ENCODE measurements around the gene RAP1GAP. TPM values are rescaled to one million over a fixed set of nuclear protein-coding genes. Genes with fewer than 3 reads are reported as not detected.

Gene RAP1GAP
- total and polyA plus RNA-seq, 9 of the 15 experiments (the other 6 are each of a cell fraction or from before 2014, with no cell fraction given): 0.29 to 30.2 (median 19.2) TPM

DNA sequence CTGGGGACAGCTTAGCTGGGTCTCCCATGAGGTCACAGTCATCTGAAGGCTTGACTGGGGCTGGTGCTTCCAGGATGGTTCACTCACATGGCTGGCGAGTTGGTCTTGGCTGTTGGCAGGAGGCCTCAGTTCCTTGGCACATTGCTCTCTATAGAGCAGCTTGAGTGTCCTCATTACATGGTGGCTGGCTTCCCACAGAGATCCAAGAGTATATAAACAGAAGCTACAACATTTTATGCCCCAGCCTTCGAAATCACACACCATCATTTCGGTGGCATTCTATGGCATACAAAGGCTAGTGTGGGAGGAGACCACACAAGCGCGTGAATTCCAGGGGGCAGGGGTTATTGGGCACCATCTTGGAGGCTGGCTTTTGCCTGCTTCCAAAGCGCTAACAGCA is 96.9 kb downstream of the RAP1GAP start:
- Histone ChIP-seq H3K4me1 (replicated peaks in 1 of 2; ENCODE audit: control insufficient read depth in 2 of 2, insufficient read depth in 2 of 2, low read length in 2 of 2) (peaks cover 4 to 27% of the 10 kb centered on the region in 2 experiments; a peak in 4 of 5 replicates), H3K4me3 (no peak overlapping the region), H3K79me2 (ENCODE audit: control insufficient read depth, insufficient read depth, low read length) (no peaks in the 10 kb centered on the region), H3K9me3 (replicated peaks; ENCODE audit: control insufficient read depth, insufficient read depth, low read depth, low read length) (no peaks in the 10 kb centered on the region), H3K27ac (ENCODE audit: extremely low read depth, low read depth, low read length) (no peak overlapping the region), H3K4me2 (ENCODE audit: insufficient read depth, low read length) (no peak overlapping the region), H4K20me1 (replicated peaks; ENCODE audit: control insufficient read depth, insufficient read depth, low read length) (peaks cover 4% of the 10 kb centered on the region; the same call in 1 of the 2 replicates), H3K9ac (ENCODE audit: insufficient read depth in 1 of 2, low read depth in 2 of 2, low read length in 2 of 2) (no peak overlapping the region), H3K36me3 (ENCODE audit: control insufficient read depth, insufficient read depth, low read length) (no peaks in the 10 kb centered on the region), H2AFZ (ENCODE audit: low read depth, low read length) (no peak overlapping the region), H3K27me3 (ENCODE audit: control insufficient read depth in 2 of 2, insufficient read depth in 2 of 2, low read length in 2 of 2) (peaks cover 0 to 13% of the 10 kb centered on the region in 2 experiments; a peak in 1 of 5 replicates), H3K9me1 (ENCODE audit: control insufficient read depth, insufficient read depth, low read length) (no peaks in the 10 kb centered on the region)
- TF ChIP-seq FOXJ2 (tag; IDR thresholded peaks at IDR 0.05) (no peak), ZFX (CRISPR knock-in tag; IDR thresholded peaks at IDR 0.05) (0 out of 2 replicates have a peak, but pooled peaks have one; percentile 12)
- 21% methylated on average over 6 of the region's 6 CpGs for WGBS (ENCODE audit: insufficient coverage, low coverage, missing lambda C conversion rate)
- in situ Hi-C loops (cut with MboI): no loop called here
- CTCF ChIA-PET (ENCODE audit: low intra/inter-chr PET ratio): interaction anchor here (3.5 kb wide), 1 partner anchor 202 kb away, joined by 27 read pairs; no protein-coding TSS in a partner anchor
- no peak for FAIRE-seq
- intact Hi-C loops (cut with micrococcal nuclease): loop anchor here (10.0 kb wide), 1 partner anchor 197 kb away; no protein-coding TSS in a partner anchor
- DNase-seq (ENCODE audit: extremely low read depth in 1 of 4, low spot score in 3 of 4): no peak
- POLR2A ChIA-PET: no interaction called here
- no TSS peak for BruUV-seq (replicated peaks)
- no peak for ATAC-seq

DNA sequence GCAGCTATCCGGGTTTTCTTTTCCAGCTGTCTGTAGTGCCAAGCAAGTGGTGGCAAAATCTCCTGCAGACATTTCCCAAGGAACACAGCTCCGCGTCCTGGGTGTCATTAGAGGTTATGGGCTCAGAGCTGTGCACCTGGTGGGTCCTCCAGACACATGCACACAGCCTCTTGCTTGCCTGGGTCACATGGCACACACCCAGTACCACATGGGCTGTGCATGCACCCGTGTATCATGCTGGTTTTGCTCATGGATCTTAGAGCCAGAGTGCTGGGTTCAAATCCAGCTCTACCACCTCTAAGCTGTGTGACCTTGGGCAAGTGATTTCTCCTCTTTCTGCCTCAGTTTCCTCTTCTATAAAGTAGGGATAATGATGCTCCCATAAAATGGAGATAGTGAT is 98.3 kb downstream of the RAP1GAP start:
- no peaks in the 10 kb centered on the region for H3K36me3 ChIP-seq (ENCODE audit: control insufficient read depth, insufficient read depth, low read length)
- no peak for DNase-seq (ENCODE audit: extremely low read depth in 1 of 4, low spot score in 3 of 4)
- no peak overlapping the region for H2AFZ ChIP-seq (ENCODE audit: low read depth, low read length)
- no peak overlapping the region for H3K4me2 ChIP-seq (ENCODE audit: insufficient read depth, low read length)
- 40% methylated on average over 4 of the region's 4 CpGs for WGBS (ENCODE audit: insufficient coverage, low coverage, missing lambda C conversion rate)
- CTCF ChIA-PET (ENCODE audit: low intra/inter-chr PET ratio): no interaction called here
- H4K20me1 ChIP-seq (replicated peaks; ENCODE audit: control insufficient read depth, insufficient read depth, low read length): no peaks in the 10 kb centered on the region; the same call in 1 of the 2 replicates
- peaks cover 4 to 28% of the 10 kb centered on the region in 2 experiments; a peak in 4 of 5 replicates for H3K4me1 ChIP-seq (replicated peaks in 1 of 2; ENCODE audit: control insufficient read depth in 2 of 2, insufficient read depth in 2 of 2, low read length in 2 of 2)
- TF ChIP-seq, protein P1, sequence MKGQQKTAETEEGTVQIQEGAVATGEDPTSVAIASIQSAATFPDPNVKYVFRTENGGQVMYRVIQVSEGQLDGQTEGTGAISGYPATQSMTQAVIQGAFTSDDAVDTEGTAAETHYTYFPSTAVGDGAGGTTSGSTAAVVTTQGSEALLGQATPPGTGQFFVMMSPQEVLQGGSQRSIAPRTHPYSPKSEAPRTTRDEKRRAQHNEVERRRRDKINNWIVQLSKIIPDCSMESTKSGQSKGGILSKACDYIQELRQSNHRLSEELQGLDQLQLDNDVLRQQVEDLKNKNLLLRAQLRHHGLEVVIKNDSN (CRISPR knock-in tag; IDR thresholded peaks at IDR 0.05): peak; percentile 40
- TF ChIP-seq HNRNPL (IDR thresholded peaks at IDR 0.05; ENCODE audit: low read depth, low read length): no peak
- H3K4me3 ChIP-seq: no peak overlapping the region
- POLR2A ChIA-PET: interaction anchor here (0.7 to 1.4 kb wide), 2 partner anchors 9 kb away, joined by 4 to 5 read pairs; no protein-coding TSS in a partner anchor
- H3K9me3 ChIP-seq (replicated peaks; ENCODE audit: control insufficient read depth, insufficient read depth, low read depth, low read length): no peaks in the 10 kb centered on the region
- intact Hi-C loops (cut with micrococcal nuclease) (loop anchor here (10.0 kb wide), 1 partner anchor 196 kb away; no protein-coding TSS in a partner anchor), in situ Hi-C loops (cut with MboI) (no loop called here)
- no peak for ATAC-seq
- no peaks in the 10 kb centered on the region for H3K79me2 ChIP-seq (ENCODE audit: control insufficient read depth, insufficient read depth, low read length)
- H3K27ac ChIP-seq (ENCODE audit: extremely low read depth, low read depth, low read length): no peak overlapping the region
- H3K9ac ChIP-seq (ENCODE audit: insufficient read depth in 1 of 2, low read depth in 2 of 2, low read length in 2 of 2): peak overlapping the region in 1 of 2 experiments; percentile 43; a peak in 1 of 4 replicates
- no TSS peak for BruUV-seq (replicated peaks)
- H3K9me1 ChIP-seq (ENCODE audit: control insufficient read depth, insufficient read depth, low read length): no peaks in the 10 kb centered on the region
- 0 out of 5 replicates have a peak, but pooled peaks cover 0 to 10% of the 10 kb centered on the region in 2 experiments for H3K27me3 ChIP-seq (ENCODE audit: control insufficient read depth in 2 of 2, insufficient read depth in 2 of 2, low read length in 2 of 2)
- FAIRE-seq: no peak

Data from K562 (cell line).